Mucosa of descending colon (tissue), 3 donors: ENCODE data around the gene REST. TPM values are rescaled to one million over a fixed set of nuclear protein-coding genes. Genes with fewer than 3 reads are reported as not detected.
A peak's percentile ranks its signal among the peaks of the same experiment; 100 is the strongest.

Experiments
- ATAC-seq: fragments of 200-7000 bp; cut with Tn5 transposase; one replicate; pipeline ENCODE4 v1.9.1; 2020; ENCODE audit warnings: mild to moderate bottlenecking, moderate library complexity
- DNase-seq, 3 donors: peaks; one replicate each; pipeline ENCODE4 v3.0.0-alpha.2; 2020
- H3K36me3 ChIP-seq: fragments of 200-600 bp; one replicate; pipeline ENCODE4 v1.8.0; 2021; ENCODE audit warnings: low read depth, mild to moderate bottlenecking
- H3K4me1 ChIP-seq: fragments of 200-600 bp; one replicate; pipeline ENCODE4 v1.8.0; 2021; ENCODE audit warnings: low read depth, mild to moderate bottlenecking
- H3K4me3 ChIP-seq: fragments of 200-600 bp; one replicate; pipeline ENCODE4 v1.8.0; 2021; ENCODE audit warnings: mild to moderate bottlenecking
- H3K9me3 ChIP-seq: fragments of 200-600 bp; one replicate; pipeline ENCODE4 v1.8.0; 2021; ENCODE audit warnings: mild to moderate bottlenecking
- CTCF ChIP-seq: fragments of 200-600 bp; IDR thresholded peaks from one replicate; pipeline ENCODE4 v1.8.0; 2022; ENCODE audit warnings: antibody characterized with exemption, mild to moderate bottlenecking
- intact Hi-C, 2 donors: fragments of 100-400 bp; cut with DNase I in 1 of 2; cut with micrococcal nuclease in 1 of 2; formaldehyde crosslinking; loops; one replicate each; pipeline versions ENCODE4 v1.11.0 to v1.11.1; 2022; cut with DNase I, micrococcal nuclease
- total RNA-seq, 3 donors: library from RNA; stranded (reverse); fragmentation: NEBNext Ultra II Directional in 2 of 3; extraction: Animal tissue kit (Norgen Biotek cat#: 25700) in 2 of 3; gene quantifications; one replicate each; pipeline versions ENCODE4 v1.2.1 to v1.2.4, GENCODE V29; 2021 to 2023
- donor health status: DM: no; HTN: no; CAD: no; lungs with moderate emphysema.
- donor health status: DM: no; HTN: no; CAD: no.
- donor health status: DM: no; HTN: yes; CAD: no.

REST gene
- total RNA-seq, 3 donors from 2014 or later, result 26.8 to 37.6 (median 28.4) TPM

GRCh38 chr4:56973336-56973735, 65.6 kb downstream of the REST start:
- intact Hi-C loops, result no loop called here
- ATAC-seq (no peak), DNase-seq (no peak)
- H3K4me3 ChIP-seq, result no peak overlapping the region
- TF ChIP-seq CTCF, result no peak
- H3K9me3 ChIP-seq, result peaks cover 13% of the 10 kb centered on the region
- peaks cover 7% of the 10 kb centered on the region for H3K4me1 ChIP-seq
- peaks cover 15% of the 10 kb centered on the region for H3K36me3 ChIP-seq

DNA sequence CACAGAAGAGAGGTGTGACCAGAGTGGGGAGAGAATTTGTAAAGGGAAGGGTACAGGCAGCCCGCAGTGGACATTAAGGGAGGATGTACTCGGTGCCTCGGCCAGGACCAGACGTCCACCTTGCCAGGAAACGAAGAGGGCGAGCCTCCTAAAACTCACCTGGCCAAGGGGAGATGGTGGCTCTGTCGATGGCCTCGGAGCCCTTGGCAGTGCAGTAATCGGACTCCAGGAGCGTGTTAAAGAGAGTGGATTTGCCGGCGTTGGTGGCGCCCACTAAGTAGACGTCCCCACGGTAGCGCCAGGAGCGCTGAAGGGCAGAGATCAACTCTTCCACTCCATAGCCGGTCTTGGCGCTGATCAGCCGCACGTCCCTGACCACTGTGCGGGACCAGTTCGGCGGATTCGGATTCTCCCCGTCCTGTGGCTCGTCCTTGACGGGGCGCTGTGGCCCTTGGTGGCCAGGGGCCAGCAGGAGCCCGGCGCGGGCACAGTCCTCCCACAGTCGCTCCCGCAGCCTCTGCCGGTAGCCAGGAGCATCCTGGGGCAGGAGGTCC, 68.7 kb downstream of the REST start:
- no peak for TF ChIP-seq CTCF
- Histone ChIP-seq H3K4me1 (peaks cover 25% of the 10 kb centered on the region), H3K9me3 (peaks cover 13% of the 10 kb centered on the region), H3K4me3 (peak overlapping the region; percentile 66), H3K36me3 (peaks cover 15% of the 10 kb centered on the region)
- ATAC-seq (peak; percentile 4), DNase-seq (no peak)
- intact Hi-C loops, result no loop called here

DNA sequence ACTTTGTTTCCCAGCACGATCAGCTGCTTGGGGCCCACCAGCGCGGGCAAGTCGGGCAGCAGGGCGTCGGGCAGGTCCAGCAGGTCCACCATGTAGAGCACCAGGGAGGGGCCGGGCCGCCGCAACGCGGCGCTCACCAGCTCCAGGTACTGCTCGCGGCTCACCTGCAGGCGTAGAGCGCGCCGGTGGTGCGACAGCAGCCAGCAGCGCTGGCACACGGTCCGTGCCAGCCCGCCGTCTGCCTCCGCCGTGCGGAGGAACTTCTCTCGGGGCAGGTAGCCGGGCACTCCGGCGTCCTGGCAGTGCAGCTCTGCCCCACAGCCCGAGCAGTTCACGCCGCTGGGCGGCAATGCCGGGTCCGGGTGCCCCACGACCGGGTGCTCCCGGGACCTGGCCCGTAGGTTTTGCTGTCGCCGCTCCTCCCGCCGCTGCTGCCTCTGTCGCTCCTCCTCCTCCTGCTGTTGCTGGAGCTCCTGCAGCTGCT, 69.2 kb downstream of the REST start:
- H3K9me3 ChIP-seq, result peaks cover 13% of the 10 kb centered on the region
- peak overlapping the region; percentile 66 for H3K4me3 ChIP-seq
- DNase-seq (peak; percentile 71 to 87 (median 83)), ATAC-seq (peak; percentile 81)
- peaks cover 29% of the 10 kb centered on the region for H3K4me1 ChIP-seq
- intact Hi-C loops, result no loop called here
- TF ChIP-seq CTCF, result no peak
- H3K36me3 ChIP-seq, result peaks cover 15% of the 10 kb centered on the region

- ATAC-seq (peak; percentile 91), DNase-seq (peak; percentile 98 to 99 (median 99))
- H3K9me3 ChIP-seq, result peaks cover 13% of the 10 kb centered on the region
- TF ChIP-seq CTCF, result no peak
- H3K4me1 ChIP-seq, result peaks cover 29% of the 10 kb centered on the region
- H3K36me3 ChIP-seq, result peaks cover 11% of the 10 kb centered on the region
- H3K4me3 ChIP-seq, result peak within 1 kb of the TSS; percentile 66
- intact Hi-C loops, result no loop called here
Observed at GRCh38 chr4:56977321-56978012, 69.8 kb downstream of the REST start, which contains the start of gene NOA1. TSS of gene NOA1 (minus strand) at chr4:56977606. CDS start at chr4:56977585, 21 bp downstream.

DNA sequence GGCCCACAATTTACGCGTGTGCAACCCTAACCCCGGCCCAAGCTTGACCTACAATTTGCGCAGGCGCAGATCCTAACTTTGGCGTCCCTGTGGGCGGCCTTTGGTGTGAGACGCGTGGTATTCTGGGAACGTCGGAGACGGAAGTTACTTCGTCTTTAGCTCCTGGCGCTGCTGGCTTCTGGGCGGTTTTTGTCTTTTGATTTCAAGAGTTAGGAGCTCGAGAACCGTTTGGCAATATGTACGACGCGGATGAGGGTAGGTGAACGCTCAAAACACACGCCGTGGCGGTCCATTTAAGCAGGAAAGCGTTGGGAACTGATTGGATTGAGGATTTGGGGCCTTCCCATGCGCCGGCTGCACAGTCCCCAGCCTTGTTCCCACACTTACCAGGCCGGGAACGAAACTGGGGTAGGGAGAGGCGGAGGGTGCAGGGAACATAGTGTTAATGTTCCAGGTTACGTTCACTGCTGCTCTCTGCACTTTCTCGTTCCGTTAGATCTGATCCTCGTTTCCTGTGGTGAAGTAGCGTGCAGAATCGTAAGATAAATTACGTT, 71.1 kb downstream of the REST start, which contains the start of gene POLR2B:
POLR2B (plus strand) TSS at position 147 of the 554 bp plus-strand sequence; CDS start at position 237, 90 bp downstream.
- intact Hi-C loops, result no loop called here
- Histone ChIP-seq H3K4me1 (peaks cover 29% of the 10 kb centered on the region), H3K9me3 (peaks cover 2% of the 10 kb centered on the region), H3K4me3 (peak within 1 kb of the TSS; percentile 66), H3K36me3 (no peaks in the 10 kb centered on the region)
- TF ChIP-seq CTCF, result no peak
- peak; percentile 78 for ATAC-seq
- peak; percentile 95 to 96 (median 95) for DNase-seq
